GDM1 (cell line): ENCODE measurements around the gene NCK2.

Experiments used
- DNase-seq: peaks from one replicate; lab custom pipeline; 2025; lab: John Stamatoyannopoulos, UW

The NCK2 gene

DNA sequence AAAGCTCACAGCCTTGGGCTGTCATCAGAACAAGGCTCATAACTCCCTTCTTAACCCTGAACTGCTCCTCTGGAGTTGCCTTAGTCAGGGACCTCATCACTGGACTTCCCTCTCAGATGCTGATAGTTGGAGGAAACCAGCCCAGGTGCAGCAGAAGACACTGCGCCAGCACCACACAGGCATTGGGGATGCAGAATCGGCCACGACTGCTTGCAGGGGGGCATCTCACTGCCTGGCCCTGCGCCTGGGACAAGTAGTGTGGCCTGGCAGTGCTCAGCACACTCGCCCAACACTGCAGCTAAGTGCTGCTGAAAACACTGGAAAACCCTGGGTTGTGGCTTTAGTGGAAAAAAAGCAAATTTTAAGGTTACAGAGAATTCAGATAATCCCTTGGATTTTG lies 68.7 kb downstream of the NCK2 start:
- DNase-seq = no peak

GRCh38 chr2:105814291-105814940 lies 69.7 kb downstream of the NCK2 start:
- no peak for DNase-seq

GRCh38 chr2:105815401-105815800 lies 70.7 kb downstream of the NCK2 start:
- DNase-seq = no peak

DNA sequence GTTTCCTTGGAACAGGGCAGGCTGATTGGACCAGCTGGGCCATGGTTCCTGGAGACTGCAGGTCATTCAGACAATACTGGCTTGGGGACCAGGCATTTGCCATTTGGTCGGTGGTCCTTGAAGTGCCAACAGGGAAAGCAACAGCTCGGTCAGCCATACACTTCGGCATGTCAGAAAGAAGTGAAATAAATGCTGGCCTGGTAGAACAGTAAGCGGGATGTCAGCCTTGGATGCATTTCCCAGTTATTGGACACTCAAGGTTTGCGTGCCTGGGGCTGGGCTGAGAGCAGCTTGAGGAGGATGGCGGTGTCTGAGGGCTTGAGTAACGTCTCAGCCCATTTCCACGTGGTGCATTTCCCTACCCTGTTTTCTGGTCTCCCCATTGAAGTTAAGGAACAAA lies 75.4 kb downstream of the NCK2 start:
- DNase-seq = no peak

DNA sequence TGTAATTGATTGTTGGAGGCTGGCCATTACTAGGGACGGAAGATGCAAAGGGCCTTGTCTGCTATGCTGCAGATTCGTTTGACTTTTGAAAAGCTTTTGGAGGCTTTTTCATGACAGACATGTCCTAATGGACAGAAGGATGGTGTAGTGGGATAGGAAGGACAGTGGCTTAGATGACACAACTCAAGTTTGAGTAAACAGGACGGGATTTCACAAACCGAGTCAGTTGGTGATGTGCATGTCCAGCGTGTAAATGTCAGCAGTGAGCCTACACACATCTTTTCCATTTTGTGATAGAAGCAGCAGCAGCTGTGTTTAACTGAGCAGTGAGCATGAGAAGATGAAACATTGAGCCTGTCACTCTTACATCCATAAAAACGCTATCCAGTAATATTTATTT lies 76.0 kb downstream of the NCK2 start:
- no peak for DNase-seq

DNA sequence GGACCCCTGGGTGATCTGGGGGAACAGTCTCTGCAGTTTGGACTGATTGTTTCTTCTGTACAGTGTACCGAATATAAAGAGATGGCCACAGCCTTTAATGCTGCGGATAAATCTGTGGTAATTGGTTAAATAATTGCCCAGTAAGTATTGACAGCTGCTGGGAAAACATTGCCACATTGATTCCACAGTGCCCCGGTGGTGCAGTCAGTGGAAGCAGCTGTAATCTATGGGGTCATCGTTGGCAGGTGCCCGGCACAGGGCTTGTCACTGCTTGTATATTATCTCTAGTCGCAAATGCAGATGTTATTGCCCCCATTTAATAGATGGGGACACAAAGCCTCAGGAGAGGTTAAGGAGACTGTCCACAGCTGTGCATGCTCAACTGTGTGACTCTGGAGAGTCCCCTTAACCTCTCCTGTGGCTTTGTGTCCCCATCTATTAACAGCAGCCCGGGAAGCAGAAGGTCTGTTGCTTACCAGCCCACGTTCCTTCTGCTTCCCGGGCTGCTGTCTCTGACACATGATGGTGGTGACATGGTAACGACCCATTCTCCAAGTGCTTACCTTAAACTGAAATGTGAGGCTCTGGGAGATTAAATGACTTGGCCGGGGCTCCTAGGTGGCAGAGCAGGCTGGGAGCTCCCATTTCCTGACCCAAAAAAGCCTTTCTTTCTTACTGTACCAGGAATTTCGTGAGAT lies 76.9 kb downstream of the NCK2 start:
- DNase-seq = no peak

DNA sequence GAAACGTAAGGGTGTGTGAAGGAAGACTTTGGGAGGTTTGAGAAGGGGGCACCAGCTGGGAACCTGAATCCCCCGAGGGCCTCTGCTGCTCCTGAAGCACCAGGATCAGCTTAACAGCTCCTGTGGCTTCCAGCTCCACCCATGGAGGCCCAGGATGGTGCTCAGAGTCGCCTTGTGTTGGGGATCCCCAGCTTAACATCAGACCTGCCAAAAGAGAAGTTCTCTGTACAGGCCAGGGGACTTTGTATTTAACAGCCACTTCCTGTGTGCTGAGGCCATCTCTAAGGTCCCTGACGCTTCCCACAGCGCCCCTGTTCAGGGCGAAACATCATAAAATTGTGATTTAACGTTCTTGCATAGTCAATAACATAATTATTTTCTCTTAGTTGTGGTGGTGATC lies 77.5 kb downstream of the NCK2 start:
- DNase-seq = no peak

DNA sequence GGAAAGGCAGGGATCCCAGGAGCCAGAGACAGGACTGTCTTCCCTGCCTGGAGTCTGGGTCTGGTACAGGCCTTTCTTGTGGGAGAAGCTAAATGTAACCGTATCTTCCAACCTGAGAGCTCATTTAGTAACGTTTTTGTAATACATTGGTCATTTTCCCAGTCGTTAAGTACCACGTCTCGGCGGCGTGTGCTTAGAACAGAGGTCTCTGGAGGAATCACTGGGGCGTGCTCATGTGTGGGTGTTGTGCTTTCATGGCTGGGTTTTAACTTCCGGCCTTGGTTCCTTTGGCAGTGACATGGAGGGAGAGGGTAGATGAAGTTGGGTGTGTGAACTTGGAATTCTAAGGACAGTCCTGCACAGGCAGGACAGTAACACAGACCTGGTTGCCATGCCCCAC lies 79.7 kb downstream of the NCK2 start:
- no peak for DNase-seq

DNA sequence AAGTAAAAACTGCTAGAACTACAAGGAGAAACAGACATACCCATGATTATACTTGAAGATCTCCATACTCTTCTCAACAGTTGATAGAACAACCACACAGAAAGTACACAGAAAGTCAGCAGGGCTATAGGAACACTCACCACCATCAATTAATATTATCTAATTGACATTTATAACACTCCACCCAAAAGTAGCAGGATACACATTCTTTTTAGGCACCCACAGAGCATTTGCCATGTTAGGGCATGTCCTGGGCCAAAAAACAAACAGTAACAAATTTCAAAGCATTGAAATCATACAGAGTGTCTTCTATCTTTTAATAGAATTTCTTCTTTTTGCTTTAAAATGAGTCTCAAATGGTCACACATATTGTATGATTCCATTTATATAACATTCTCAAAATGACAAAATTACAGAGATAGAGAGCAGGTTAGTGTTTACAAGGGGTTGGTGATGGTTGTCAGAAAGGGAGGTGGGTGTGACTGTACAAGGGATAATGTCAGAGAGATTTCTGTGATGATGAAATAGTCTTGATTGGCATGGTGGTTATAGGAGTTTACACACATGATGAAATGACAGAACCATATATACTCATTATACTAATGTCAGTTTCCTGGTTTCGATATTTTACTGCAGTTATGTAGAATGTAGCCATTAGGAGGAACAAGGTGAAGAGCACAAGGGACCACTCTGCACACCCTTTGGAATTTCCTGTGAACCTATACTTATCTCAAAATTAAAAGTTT lies 82.8 kb downstream of the NCK2 start:
- DNase-seq = no peak

GRCh38 chr2:105828558-105828957 lies 83.8 kb downstream of the NCK2 start:
- DNase-seq = no peak

DNA sequence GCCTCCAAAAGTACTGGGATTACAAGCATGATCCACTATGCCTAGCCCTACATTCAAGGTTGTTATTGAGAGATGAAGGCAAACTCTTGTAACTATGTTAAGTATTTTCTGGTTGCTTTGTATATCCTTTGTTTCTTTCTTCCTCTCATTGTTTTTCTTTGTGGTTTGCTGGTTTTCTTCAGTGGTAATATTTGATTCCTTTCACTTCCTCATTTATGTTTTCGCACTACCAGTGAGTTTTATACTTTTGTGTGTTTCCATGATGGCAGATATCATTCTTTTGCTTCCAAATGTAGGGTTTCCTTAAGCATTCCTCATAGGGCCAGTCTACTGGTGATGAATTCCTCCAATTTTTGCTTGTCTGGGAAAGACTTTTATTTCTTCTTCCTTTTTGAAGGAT lies 90.2 kb downstream of the NCK2 start:
- no peak for DNase-seq

DNA sequence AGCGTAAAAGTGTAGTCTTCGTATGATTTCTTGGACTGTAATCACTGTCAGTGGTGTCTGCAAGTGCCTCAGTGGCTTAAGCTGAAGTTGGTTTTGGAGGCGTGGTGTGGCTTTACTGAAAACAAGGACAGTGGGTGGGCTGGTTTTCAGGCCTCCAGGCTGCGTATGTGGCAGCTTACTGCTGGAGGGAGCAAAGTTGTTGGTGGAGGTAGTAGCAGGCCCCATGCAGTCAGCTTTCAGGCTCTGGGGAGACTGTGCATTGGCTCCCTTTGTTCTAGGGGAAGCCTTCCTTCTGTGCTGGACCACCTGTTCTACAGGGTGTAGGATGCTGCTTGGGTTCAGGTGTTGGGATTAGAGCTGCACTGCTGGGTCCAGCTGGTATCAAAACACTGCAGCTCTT lies 91.6 kb downstream of the NCK2 start:
- DNase-seq = no peak

DNA sequence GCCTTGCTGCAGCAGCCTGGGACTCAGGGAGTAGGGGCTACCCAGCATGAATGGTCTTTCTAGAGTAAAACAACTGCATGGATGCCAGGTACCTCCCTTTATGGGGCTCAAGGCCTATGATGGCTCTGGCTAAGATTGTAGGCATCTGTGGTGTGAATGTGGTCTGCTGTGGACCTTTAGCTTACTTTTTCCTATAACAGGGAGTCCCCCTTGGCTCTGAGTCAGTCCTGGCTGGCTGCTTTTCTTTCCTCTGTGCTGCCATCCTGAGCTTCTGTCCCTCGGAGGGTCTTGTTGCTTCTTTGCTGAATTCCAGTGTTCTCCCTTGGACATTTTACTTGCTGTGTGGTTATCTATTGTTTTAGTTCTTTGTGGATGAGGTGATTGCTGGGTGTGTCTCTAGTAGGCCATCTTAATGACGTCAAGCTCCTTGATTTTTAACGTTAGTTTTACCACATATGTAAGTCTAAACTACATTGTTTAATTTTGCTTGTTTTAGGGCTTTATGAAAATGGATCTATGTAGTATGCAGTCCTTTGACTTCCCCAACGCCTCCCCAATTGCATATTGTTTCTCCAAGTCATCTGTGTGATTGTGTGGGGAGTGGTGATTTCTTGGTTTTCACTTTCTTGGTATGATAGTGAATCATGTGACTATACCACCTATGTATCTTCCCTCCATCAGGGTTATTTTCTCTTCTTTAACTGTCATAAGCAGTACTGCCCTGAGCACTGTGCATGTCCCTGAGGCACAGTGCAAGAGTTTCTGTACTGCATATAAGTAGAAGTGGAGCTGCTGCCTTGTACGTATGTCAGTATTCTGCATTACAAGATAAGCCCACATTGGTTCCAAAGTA lies 92.4 kb downstream of the NCK2 start:
- no peak for DNase-seq

GRCh38 chr2:105839793-105840192 lies 95.1 kb downstream of the NCK2 start:
- DNase-seq = no peak

GRCh38 chr2:105840933-105841332 lies 96.2 kb downstream of the NCK2 start:
- no peak for DNase-seq

GRCh38 chr2:105841551-105841950 lies 96.8 kb downstream of the NCK2 start:
- no peak for DNase-seq

GRCh38 chr2:105842555-105842954 lies 97.8 kb downstream of the NCK2 start:
- DNase-seq = no peak

DNA sequence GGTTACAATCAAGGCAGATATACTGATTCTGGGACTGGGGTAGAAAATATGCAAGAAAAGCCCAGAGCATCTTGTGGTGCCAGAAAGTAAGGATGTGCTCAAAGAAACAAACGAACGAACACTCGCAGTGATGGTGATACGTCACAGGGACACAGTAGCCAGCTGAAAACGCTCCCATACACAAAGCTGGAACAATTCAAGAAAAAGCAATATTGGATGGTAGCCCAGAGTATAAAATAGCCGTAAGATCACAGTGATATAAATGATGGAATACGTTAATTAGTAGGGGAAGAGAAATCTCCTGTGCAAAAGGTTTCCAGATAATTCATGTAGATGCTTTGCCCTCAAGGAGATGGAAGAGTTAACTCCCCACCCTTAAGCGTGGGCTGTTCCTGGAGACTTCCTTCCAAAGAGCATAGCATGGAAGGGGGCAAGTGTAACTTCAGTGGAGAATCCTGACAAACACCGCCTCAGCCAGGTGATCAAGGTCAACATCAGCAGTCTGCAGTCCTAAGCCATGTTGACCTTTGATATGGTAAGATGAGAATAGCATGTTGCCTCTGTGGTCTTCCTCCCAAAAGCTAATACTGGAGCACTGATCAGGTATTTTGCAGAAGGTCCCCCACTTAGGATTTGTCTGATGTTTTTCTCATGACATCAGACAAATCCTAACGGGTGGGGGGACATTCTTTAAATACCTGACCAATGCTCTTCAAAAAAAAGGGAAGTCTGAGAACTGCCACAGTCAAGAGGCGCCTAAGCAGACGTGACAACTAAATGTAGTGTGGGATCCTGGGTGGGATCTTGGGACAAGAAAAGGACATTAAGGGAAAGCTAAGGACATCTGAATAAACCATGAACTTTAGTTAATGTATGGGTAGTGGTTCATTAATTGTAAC lies 99.0 kb downstream of the NCK2 start:
- DNase-seq = no peak

GRCh38 chr2:105845976-105846375 lies 101.3 kb downstream of the NCK2 start:
- no peak for DNase-seq

- DNase-seq = no peak
Observed at GRCh38 chr2:105847056-105847455, 102.3 kb downstream of the NCK2 start.

DNA sequence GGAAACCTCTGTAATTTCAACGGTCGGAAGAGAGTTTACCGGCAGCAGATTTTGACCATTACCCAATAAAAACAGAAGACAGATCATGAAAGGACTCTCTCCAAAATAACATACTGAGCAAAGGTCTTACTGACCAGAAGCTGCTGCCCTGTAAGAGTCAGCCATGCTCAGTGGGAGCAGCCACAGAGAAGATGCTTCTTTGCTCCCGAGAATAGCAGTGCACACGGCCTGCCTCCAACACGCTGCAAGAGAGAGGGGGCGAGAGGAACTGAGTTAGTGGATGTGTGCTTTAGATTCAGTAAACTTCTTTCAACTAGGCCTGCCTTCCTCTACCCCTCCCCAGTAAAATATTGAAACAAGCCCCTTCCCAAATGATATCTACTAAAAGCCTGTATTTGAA lies 103.7 kb downstream of the NCK2 start:
- no peak for DNase-seq
